ENCODE measurements around the gene GINS3. TPM values are rescaled to one million over a fixed set of nuclear protein-coding genes. Genes with fewer than 3 reads are reported as not detected.
A peak's percentile ranks its signal among the peaks of the same experiment; 100 is the strongest.

Gene GINS3
- total RNA-seq (ENCODE audit: unreplicated experiment): 5.9 TPM
- long read RNA-seq, partial matches to known transcripts: 0 of 3 reads
- long read RNA-seq, other reads (novel, unspliced or antisense): 0 of 3 reads

GRCh38 chr16:58392215-58393137 lies at the start of gene GINS3:
Gene GINS3 (plus strand): TSS chr16:58392471. CDS start chr16:58392602, 131 bp downstream.
- peak; percentile 88 for DNase-seq
- Mint-ChIP-seq H3K4me3 (ENCODE audit: unreplicated experiment) (peak within 1 kb of the TSS; percentile 99), H3K27me3 (ENCODE audit: unreplicated experiment) (peaks cover 7% of the 10 kb centered on the region), H3K9me3 (ENCODE audit: unreplicated experiment) (no peaks in the 10 kb centered on the region), H3K36me3 (ENCODE audit: unreplicated experiment) (no peaks in the 10 kb centered on the region), H3K27ac (ENCODE audit: unreplicated experiment) (peak within 1 kb of the TSS; percentile 89), H3K4me1 (ENCODE audit: low read depth, unreplicated experiment) (no peaks in the 10 kb centered on the region)
- no peak for TF ChIP-seq CTCF (IDR thresholded peaks at IDR 0.05; ENCODE audit: partially characterized antibody, unreplicated experiment)

- peaks cover 1% of the 10 kb centered on the region for H3K9me3 Mint-ChIP-seq (ENCODE audit: unreplicated experiment)
- DNase-seq: no peak
Observed at GRCh38 chr16:58343562-58343961, 48.7 kb upstream of the GINS3 start.

GRCh38 chr16:58345574-58346354 lies 46.5 kb upstream of the GINS3 start:
- Mint-ChIP-seq H3K4me1 (ENCODE audit: low read depth, unreplicated experiment) (no peaks in the 10 kb centered on the region), H3K36me3 (ENCODE audit: unreplicated experiment) (no peaks in the 10 kb centered on the region), H3K9me3 (ENCODE audit: unreplicated experiment) (peaks cover 1% of the 10 kb centered on the region), H3K4me3 (ENCODE audit: unreplicated experiment) (no peak overlapping the region), H3K27me3 (ENCODE audit: unreplicated experiment) (peaks cover 2% of the 10 kb centered on the region), H3K27ac (ENCODE audit: unreplicated experiment) (no peak overlapping the region)
- peak; percentile 40 for TF ChIP-seq CTCF (IDR thresholded peaks at IDR 0.05; ENCODE audit: partially characterized antibody, unreplicated experiment)
- no peak for DNase-seq

More at GRCh38 chr16:58343562-58343961, 48.7 kb upstream of the GINS3 start:
- H3K4me1 Mint-ChIP-seq (ENCODE audit: low read depth, unreplicated experiment): peaks cover 5% of the 10 kb centered on the region
- H3K36me3 Mint-ChIP-seq (ENCODE audit: unreplicated experiment): no peaks in the 10 kb centered on the region
- H3K4me3 Mint-ChIP-seq (ENCODE audit: unreplicated experiment): no peak overlapping the region
- no peak overlapping the region for H3K27ac Mint-ChIP-seq (ENCODE audit: unreplicated experiment)
- no peak for TF ChIP-seq CTCF (IDR thresholded peaks at IDR 0.05; ENCODE audit: partially characterized antibody, unreplicated experiment)
- H3K27me3 Mint-ChIP-seq (ENCODE audit: unreplicated experiment): peaks cover 2% of the 10 kb centered on the region

- H3K9me3 Mint-ChIP-seq (ENCODE audit: unreplicated experiment): peaks cover 1% of the 10 kb centered on the region
- no peak overlapping the region for H3K27ac Mint-ChIP-seq (ENCODE audit: unreplicated experiment)
- TF ChIP-seq CTCF (IDR thresholded peaks at IDR 0.05; ENCODE audit: partially characterized antibody, unreplicated experiment): no peak
- no peak overlapping the region for H3K4me3 Mint-ChIP-seq (ENCODE audit: unreplicated experiment)
- H3K27me3 Mint-ChIP-seq (ENCODE audit: unreplicated experiment): peaks cover 2% of the 10 kb centered on the region
- DNase-seq: no peak
- no peaks in the 10 kb centered on the region for H3K4me1 Mint-ChIP-seq (ENCODE audit: low read depth, unreplicated experiment)
- H3K36me3 Mint-ChIP-seq (ENCODE audit: unreplicated experiment): no peaks in the 10 kb centered on the region
Observed at GRCh38 chr16:58346831-58347371, 45.4 kb upstream of the GINS3 start.
